Lung microvascular endothelial cell (primary cell): ENCODE data around the gene CYP21A2. TPM values are rescaled to one million over a fixed set of nuclear protein-coding genes. Genes with fewer than 3 reads are reported as not detected.
"Not testable (repeated sequence)": the region's sequence is repeated elsewhere in the genome, so short reads cannot be mapped to it uniquely, and the experiment has no call there.

Source experiments
- DNase-seq, 2 donors: peaks; one replicate each; pipeline versions ENCODE4 v3.0.0 to v3.0.0-alpha.2; 2010; ENCODE audit warnings: low read depth in 2 of 2
- total RNA-seq: library from RNA; depleted of rRNA; stranded (reverse); fragments of >200 nt; gene quantifications from 2 replicates; pipeline ENCODE4 v1.2.1, GENCODE V29; 2014

Gene CYP21A2
- total RNA-seq, 1 donor from 2014 or later = not detected

DNA sequence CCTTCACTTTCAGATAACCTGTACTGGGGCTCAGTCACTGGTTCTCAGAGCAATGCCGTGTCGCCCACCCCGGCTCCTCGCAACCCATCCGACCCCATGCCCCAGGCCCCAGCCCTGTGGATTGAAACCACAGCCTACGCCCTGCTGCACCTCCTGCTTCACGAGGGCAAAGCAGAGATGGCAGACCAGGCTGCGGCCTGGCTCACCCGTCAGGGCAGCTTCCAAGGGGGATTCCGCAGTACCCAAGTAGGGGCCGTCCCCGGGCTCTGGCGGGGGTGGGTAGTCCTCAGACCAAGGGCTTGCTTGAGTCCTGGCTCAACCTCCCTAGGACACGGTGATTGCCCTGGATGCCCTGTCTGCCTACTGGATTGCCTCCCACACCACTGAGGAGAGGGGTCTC, 8.7 kb upstream of the CYP21A2 start:
- not testable (repeated sequence) for DNase-seq

DNA sequence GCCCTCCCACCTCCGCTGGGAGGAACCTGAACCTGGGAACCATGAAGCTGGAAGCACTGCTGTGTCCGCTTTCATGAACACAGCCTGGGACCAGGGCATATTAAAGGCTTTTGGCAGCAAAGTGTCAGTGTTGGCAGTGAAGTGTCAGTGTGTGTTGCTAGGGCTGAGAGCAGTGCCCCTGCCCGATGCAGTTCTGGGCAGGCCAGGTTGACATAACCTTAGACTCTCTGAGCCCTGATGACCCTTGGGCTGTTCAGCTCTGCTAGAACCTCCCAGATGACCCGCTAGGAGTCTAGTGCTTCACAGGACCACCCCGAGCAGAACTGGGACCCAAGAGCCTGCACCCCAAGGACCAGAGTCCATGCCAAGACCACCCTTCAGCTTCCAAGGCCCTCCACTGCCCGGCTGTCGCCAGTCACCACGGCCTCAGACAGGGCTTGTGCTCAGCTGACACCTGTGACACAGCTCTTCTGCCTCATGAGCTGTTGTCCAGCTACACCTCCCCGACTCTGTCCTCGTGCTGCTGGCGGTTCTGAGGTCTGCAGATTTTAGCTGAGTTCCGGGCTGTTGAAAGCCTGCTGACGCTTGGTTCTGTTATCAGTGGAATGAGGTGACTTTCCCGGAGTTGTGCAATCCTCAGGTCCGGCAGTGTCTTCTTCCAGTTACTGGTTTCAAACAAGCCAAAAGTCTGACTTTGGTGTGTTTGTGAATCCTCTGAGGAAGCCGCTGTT, 2.8 kb upstream of the CYP21A2 start:
- not testable (repeated sequence) for DNase-seq

DNA sequence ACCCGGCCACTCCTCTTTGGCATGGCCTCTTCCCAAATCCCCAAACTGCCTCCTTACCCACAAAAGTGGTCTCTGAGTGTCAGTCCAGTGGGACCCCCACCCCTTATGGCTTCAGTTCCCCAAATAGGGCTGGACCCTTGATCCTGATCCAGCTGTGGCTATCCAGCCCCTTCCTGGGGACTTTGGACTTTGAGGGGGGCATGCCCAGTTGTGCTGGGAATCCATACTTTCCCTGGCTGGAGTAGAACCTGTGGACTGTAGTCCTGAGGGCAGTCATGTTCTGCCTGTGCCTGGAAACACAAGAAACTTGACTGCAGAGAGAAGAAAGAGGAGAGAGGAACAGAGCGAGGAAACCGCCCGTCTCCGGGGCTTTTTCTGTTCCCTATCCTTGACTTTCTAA, 1.1 kb upstream of the CYP21A2 start:
- not testable (repeated sequence) for DNase-seq

GRCh38 chr6:32038878-32039277, 663 bp downstream of the CYP21A2 start:
- DNase-seq = not testable (repeated sequence)

DNA sequence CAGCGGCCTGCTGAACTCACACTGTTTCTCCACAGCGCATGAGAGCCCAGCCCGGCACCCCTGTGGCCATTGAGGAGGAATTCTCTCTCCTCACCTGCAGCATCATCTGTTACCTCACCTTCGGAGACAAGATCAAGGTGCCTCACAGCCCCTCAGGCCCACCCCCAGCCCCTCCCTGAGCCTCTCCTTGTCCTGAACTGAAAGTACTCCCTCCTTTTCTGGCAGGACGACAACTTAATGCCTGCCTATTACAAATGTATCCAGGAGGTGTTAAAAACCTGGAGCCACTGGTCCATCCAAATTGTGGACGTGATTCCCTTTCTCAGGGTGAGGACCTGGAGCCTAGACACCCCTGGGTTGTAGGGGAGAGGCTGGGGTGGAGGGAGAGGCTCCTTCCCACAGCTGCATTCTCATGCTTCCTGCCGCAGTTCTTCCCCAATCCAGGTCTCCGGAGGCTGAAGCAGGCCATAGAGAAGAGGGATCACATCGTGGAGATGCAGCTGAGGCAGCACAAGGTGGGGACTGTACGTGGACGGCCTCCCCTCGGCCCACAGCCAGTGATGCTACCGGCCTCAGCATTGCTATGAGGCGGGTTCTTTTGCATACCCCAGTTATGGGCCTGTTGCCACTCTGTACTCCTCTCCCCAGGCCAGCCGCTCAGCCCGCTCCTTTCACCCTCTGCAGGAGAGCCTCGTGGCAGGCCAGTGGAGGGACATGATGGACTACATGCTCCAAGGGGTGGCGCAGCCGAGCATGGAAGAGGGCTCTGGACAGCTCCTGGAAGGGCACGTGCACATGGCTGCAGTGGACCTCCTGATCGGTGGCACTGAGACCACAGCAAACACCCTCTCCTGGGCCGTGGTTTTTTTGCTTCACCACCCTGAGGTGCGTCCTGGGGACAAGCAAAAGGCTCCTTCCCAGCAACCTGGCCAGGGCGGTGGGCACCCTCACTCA, 1.4 kb downstream of the CYP21A2 start:
- DNase-seq = not testable (repeated sequence)

DNA sequence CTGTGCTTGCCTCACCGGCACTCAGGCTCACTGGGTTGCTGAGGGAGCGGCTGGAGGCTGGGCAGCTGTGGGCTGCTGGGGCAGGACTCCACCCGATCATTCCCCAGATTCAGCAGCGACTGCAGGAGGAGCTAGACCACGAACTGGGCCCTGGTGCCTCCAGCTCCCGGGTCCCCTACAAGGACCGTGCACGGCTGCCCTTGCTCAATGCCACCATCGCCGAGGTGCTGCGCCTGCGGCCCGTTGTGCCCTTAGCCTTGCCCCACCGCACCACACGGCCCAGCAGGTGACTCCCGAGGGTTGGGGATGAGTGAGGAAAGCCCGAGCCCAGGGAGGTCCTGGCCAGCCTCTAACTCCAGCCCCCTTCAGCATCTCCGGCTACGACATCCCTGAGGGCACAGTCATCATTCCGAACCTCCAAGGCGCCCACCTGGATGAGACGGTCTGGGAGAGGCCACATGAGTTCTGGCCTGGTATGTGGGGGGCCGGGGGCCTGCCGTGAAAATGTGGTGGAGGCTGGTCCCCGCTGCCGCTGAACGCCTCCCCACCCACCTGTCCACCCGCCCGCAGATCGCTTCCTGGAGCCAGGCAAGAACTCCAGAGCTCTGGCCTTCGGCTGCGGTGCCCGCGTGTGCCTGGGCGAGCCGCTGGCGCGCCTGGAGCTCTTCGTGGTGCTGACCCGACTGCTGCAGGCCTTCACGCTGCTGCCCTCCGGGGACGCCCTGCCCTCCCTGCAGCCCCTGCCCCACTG, 2.3 kb downstream of the CYP21A2 start:
- DNase-seq = not testable (repeated sequence)

DNA sequence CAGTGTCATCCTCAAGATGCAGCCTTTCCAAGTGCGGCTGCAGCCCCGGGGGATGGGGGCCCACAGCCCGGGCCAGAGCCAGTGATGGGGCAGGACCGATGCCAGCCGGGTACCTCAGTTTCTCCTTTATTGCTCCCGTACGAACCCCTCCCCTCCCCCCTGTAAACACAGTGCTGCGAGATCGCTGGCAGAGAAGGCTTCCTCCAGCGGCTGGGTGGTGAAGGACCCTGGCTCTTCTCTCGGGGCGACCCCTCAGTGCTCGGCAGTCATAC, 2.8 kb downstream of the CYP21A2 start:
- not testable (repeated sequence) for DNase-seq

- DNase-seq = not testable (repeated sequence)
Measured at GRCh38 chr6:32041385-32041784, 3.2 kb downstream of the CYP21A2 start.

- not testable (repeated sequence) for DNase-seq
Measured at GRCh38 chr6:32042276-32042675, 4.1 kb downstream of the CYP21A2 start.

DNA sequence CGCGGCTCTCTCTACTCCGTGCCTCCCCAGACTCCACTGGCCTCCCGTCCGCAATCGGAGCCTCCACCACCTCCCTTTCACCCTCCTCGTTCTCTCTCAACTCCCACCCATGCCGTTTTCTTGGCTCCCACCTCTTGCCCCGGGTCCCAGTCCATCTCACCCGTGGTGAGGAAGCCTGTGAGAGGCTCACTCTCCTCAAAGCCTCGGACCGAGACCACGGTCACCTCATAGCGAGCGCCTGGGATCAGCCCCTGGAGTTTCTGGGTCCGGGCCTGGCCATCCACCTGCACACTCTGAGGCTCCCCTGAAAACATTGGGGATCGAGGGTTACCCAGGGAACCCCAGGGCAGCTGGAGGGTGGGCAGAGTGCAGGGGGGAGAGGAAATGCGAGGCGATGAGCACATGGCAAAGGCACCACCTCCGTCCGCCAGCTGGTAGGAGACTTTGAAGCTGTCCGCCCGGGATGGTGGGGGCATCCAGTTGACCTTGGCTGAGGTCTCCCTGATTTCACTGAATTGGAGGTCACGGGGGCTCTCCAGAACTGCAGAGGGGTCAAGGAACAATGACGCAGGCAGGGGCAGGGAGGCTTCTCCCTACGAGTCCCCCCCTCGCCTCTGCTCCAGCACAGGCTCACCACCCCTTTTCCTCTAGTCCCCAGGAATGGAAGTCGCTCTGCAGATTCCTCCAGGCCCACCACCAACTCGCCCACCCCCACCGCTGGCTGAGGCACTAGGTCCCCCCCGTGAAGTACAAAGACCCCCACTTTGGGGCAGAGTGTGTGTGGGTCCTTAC, 5.6 kb downstream of the CYP21A2 start:
- not testable (repeated sequence) for DNase-seq

- DNase-seq = not testable (repeated sequence)
Measured at GRCh38 chr6:32044916-32045315, 6.7 kb downstream of the CYP21A2 start.

DNA sequence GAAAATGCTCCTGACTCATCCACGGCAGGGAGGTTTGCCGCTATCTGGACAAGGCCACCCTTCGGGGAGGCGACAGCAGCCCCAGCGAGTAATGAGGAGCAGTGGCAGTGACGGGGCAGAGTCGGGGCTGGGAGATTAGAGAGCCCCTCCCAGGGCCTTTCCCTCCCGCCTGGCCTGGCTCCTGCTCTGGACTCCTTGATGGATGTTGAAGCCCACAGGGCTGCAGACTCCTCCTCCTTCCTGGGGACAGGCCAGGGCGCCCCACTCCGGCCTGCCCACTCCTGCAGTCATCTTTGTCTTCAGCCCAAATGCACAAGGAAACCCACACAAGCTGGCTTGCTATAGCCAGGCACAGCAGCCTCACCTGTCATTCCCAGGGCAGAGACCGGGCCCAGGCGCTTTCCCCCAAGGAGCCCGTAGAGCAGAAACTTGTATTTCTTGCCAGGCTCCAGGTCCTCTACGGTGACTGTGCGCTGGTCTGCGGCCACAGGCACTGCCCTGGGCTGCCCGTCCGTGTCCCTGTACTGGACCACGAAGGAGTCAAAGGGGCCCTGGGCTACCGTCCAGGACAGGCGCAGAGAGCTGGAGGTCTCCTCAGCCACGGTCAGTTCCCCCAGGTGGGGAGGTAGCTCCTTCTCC, 7.7 kb downstream of the CYP21A2 start:
- DNase-seq = no peak

- peak in 1 of 2 donors; percentile 11 for DNase-seq
Measured at GRCh38 chr6:32046450-32047083, 8.4 kb downstream of the CYP21A2 start.

GRCh38 chr6:32047084-32047478, 8.9 kb downstream of the CYP21A2 start:
- DNase-seq = peak; percentile 59

GRCh38 chr6:32047539-32047854, 9.3 kb downstream of the CYP21A2 start:
- DNase-seq = no peak

GRCh38 chr6:32047855-32048766, 9.9 kb downstream of the CYP21A2 start:
- DNase-seq = peak; percentile 50 to 68

GRCh38 chr6:32049149-32049548, 10.9 kb downstream of the CYP21A2 start:
- not testable (repeated sequence) for DNase-seq

DNA sequence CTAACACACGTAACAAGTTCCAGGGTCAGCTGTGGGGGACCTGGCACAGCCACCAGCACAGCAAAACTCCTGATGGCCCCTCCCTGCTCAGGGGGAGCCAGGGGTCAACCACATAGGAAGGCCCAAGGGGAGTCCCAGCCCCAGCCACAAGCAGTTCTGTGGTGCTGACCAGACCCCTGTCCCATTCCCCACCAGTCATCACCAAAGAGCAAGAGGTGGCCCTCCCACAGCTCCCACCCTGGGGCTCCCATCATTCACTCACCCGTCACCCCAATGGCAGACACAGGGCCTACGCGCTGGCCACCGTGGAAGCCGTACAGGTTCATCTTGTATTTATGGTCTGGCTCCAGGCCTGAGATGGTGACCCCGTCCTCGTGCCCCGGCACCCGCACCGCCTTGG, 11.5 kb downstream of the CYP21A2 start:
- DNase-seq = not testable (repeated sequence)

DNA sequence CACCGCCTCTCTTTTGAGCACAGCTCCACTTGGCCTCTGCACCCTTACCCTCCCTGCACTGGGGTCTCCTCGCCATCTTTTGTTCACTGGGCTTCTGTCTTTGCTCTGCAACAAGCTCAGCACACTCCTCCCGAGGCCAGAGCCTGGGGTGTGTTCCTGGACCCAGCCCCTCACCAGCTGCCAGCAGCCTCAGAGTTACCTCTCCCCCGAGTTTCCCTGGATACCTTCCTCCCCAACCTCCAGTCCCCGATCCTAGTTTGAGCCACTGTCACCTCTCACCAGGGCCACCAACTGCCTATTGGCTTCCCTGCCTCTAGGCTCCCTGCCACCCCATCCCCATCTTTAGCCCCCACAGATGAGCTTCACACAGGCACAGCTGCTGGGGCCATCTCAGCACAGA, 12.3 kb downstream of the CYP21A2 start:
- DNase-seq = no peak
